Thyroid gland (tissue), 4 donors: Measurements from ENCODE around the gene HLF. TPM values are rescaled to one million over a fixed set of nuclear protein-coding genes. Genes with fewer than 3 reads are reported as not detected.

Experiments used
- DNase-seq, 2 donors: peaks; one replicate each; pipeline ENCODE4 v3.0.0-alpha.2; 2019
- H3K27ac ChIP-seq, 3 donors: fragments of 200-600 bp; sonication (generic); 1 replicate in 2 of 3; 2 replicates in 1 of 3; pipeline ENCODE4 v1.5.1; 2016 to 2019; ENCODE audit warnings: mild to moderate bottlenecking in 1 of 3, moderate library complexity in 1 of 3
- H3K27me3 ChIP-seq: fragments of 200-600 bp; sonication (generic); one replicate; pipeline ENCODE4 v1.5.1; 2019
- H3K36me3 ChIP-seq, 2 donors: fragments of 200-600 bp; sonication (generic); one replicate each; pipeline ENCODE4 v1.5.1; 2016 to 2019
- H3K4me1 ChIP-seq, 2 donors: fragments of 200-600 bp; sonication (generic); one replicate each; pipeline ENCODE4 v1.5.1; 2017 to 2019
- H3K4me3 ChIP-seq, 3 donors: fragments of 200-600 bp; sonication (generic); replicated peaks in 1 of 3; 1 replicate in 2 of 3; 2 replicates in 1 of 3; pipeline ENCODE4 v1.5.1; 2016; ENCODE audit warnings: mild to moderate bottlenecking in 1 of 3
- H3K9me3 ChIP-seq: fragments of 200-600 bp; sonication (generic); one replicate; pipeline ENCODE4 v1.5.1; 2017
- POLR2A ChIP-seq, 2 donors: fragments of 450-650 bp; IDR thresholded peaks; one replicate each; pipeline ENCODE4 v1.6.1; 2017; ENCODE audit warnings: antibody characterized with exemption in 2 of 2, mild to moderate bottlenecking in 2 of 2, moderate library complexity in 1 of 2
- WGBS, 2 donors: methylation state at CpG; one replicate each; pipeline ENCODE4 v1.1.5; 2017; 5-methylcytosine and 5-hydroxymethylcytosine counted together
- intact Hi-C: fragments of 100-400 bp; cut with DNase I; formaldehyde crosslinking; loops from one replicate; pipeline ENCODE4 v1.15.1; 2023
- total RNA-seq, 4 donors: library from RNA; depleted of rRNA; stranded (reverse); fragments of >200 nt; gene quantifications; one replicate each; pipeline ENCODE4 v1.2.3, GENCODE V29; 2016
- TF ChIP-seq, protein P1 (sequence below), 6 experiments: fragments of 200-600 bp in 3 of 6; fragments of 450-650 bp in 3 of 6; sonication (generic) in 3 of 6; IDR thresholded peaks; one replicate each; pipeline ENCODE4 v1.5.1; 2016 to 2019; ENCODE audit warnings: antibody characterized with exemption in 6 of 6, mild to moderate bottlenecking in 2 of 6, inconsistent platforms in 1 of 6, moderate library complexity in 1 of 6

Gene HLF
- total RNA-seq, 4 donors from 2014 or later: 39.4 to 54.1 (median 51.7) TPM

DNA sequence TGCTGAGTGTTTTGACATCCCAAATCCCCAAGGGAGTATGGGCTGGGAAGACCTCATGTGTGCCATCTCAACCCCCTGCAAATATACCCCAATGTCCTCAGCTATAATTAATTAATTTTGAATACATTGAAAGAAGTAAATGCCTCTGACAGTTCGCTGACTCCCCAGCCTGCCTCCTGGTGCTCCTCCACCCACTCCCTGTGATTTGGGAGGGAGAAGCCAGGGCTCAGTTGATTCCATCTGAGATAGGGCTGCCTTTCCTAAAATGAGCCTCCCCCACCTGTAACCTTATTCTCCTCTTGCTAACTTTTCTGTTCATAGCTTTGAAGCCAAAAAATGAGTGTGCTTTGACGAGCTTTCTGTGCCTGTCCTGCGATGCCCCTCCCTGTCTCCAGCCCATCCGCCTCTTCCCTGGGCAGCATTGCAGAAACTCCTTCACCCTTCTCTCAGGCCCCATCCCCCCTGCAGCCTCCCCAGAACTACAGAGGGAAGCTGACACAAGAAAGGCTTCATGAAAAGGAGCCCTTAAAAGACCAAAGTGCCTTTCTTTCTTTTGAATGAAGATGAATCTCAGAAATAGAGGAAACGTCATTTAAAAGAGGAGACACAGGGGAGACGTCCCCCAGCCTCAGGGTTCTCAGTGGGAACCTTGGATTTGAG is 70.3 kb downstream of the HLF start:
- DNase-seq: peak; percentile 57 to 59
- Histone ChIP-seq H3K4me3 (no peak overlapping the region), H3K36me3 (no peaks in the 10 kb centered on the region), H3K4me1 (peaks cover 0 to 17% of the 10 kb centered on the region in 2 donors), H3K27ac (no peak overlapping the region), H3K9me3 (no peaks in the 10 kb centered on the region), H3K27me3 (no peaks in the 10 kb centered on the region)
- TF ChIP-seq, protein P1, sequence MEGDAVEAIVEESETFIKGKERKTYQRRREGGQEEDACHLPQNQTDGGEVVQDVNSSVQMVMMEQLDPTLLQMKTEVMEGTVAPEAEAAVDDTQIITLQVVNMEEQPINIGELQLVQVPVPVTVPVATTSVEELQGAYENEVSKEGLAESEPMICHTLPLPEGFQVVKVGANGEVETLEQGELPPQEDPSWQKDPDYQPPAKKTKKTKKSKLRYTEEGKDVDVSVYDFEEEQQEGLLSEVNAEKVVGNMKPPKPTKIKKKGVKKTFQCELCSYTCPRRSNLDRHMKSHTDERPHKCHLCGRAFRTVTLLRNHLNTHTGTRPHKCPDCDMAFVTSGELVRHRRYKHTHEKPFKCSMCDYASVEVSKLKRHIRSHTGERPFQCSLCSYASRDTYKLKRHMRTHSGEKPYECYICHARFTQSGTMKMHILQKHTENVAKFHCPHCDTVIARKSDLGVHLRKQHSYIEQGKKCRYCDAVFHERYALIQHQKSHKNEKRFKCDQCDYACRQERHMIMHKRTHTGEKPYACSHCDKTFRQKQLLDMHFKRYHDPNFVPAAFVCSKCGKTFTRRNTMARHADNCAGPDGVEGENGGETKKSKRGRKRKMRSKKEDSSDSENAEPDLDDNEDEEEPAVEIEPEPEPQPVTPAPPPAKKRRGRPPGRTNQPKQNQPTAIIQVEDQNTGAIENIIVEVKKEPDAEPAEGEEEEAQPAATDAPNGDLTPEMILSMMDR (IDR thresholded peaks at IDR 0.05): no peak
- TF ChIP-seq POLR2A (IDR thresholded peaks at IDR 0.05): no peak
- intact Hi-C loops: no loop called here
- 52 to 54% methylated on average over 6 of the region's 6 CpGs for WGBS, 2 donors

DNA sequence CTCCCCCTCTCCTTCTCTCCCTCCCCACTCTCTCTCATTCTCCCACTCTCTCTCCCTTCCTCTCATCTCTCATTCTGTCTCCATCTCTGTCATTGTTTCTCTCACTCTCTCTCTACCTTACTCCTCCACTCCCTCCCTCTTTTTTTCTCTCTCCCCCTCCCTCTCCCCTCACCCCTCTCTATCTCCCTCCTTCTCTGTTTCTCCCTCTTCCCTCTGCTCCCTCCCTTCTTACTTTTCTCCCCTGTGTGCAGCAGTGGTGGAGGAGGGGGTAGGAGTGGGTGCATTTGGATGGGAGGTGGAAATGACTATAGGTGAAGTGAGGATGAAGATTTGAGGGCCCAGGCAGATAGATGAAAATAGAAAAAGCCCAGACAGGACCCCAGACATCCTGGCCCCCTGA is 70.9 kb downstream of the HLF start:
- Histone ChIP-seq H3K36me3 (no peaks in the 10 kb centered on the region), H3K27me3 (no peaks in the 10 kb centered on the region), H3K4me3 (no peak overlapping the region), H3K9me3 (no peaks in the 10 kb centered on the region), H3K4me1 (peaks cover 0 to 17% of the 10 kb centered on the region in 2 donors), H3K27ac (no peak overlapping the region)
- intact Hi-C loops: no loop called here
- no peak for TF ChIP-seq POLR2A (IDR thresholded peaks at IDR 0.05)
- TF ChIP-seq, protein P1 (IDR thresholded peaks at IDR 0.05): no peak
- no peak for DNase-seq

- 95 to 96% methylated on average over 2 of the region's 2 CpGs for WGBS, 2 donors
- H3K4me3 ChIP-seq: no peak overlapping the region
- H3K27me3 ChIP-seq: no peaks in the 10 kb centered on the region
- peaks cover 0 to 17% of the 10 kb centered on the region in 2 donors for H3K4me1 ChIP-seq
- no peak overlapping the region for H3K27ac ChIP-seq
- no peaks in the 10 kb centered on the region for H3K36me3 ChIP-seq
- TF ChIP-seq, protein P1 (IDR thresholded peaks at IDR 0.05): no peak
- no peak for TF ChIP-seq POLR2A (IDR thresholded peaks at IDR 0.05)
- H3K9me3 ChIP-seq: no peaks in the 10 kb centered on the region
- no peak for DNase-seq
- intact Hi-C loops: no loop called here
These were observed 71.7 kb downstream of the HLF start for GRCh38 chr17:55336426-55336825.

GRCh38 chr17:55340176-55340575 is 75.4 kb downstream of the HLF start:
- Histone ChIP-seq H3K4me1 (peaks cover 0 to 4% of the 10 kb centered on the region in 2 donors), H3K27ac (no peak overlapping the region), H3K36me3 (no peaks in the 10 kb centered on the region), H3K4me3 (no peak overlapping the region), H3K27me3 (no peaks in the 10 kb centered on the region), H3K9me3 (no peaks in the 10 kb centered on the region)
- intact Hi-C loops: loop anchor here (5.0 kb wide), 1 partner anchor 38 kb away; no protein-coding TSS in a partner anchor
- TF ChIP-seq, protein P1 (IDR thresholded peaks at IDR 0.05): no peak
- TF ChIP-seq POLR2A (IDR thresholded peaks at IDR 0.05): no peak
- 66 to 68% methylated on average over 3 of the region's 3 CpGs for WGBS, 2 donors
- no peak for DNase-seq

DNA sequence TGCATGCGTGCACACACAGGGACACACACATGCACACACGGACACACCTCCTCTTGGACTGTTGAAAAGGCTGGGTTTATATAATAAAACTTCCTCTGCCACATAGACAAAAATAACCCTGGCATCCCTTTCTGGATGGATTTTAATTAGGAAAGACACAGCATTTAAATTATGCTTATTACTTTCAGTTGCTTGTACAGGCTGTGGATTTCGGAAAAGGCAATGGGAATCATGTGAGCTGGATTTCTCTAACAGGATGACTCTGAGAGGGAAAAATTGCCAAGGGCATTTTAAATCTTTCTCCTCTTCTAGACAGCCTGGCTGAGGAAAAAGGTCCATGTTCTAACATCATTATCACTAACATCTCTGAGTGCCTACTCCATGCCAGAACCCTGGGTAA is 75.9 kb downstream of the HLF start:
- WGBS, 2 donors: 88 to 94% methylated on average over 3 of the region's 3 CpGs
- Histone ChIP-seq H3K36me3 (no peaks in the 10 kb centered on the region), H3K4me3 (no peak overlapping the region), H3K27me3 (no peaks in the 10 kb centered on the region), H3K9me3 (no peaks in the 10 kb centered on the region), H3K27ac (no peak overlapping the region), H3K4me1 (no peaks in the 10 kb centered on the region)
- intact Hi-C loops: loop anchor here (5.0 kb wide), 1 partner anchor 38 kb away; no protein-coding TSS in a partner anchor
- no peak for DNase-seq
- TF ChIP-seq, protein P1 (IDR thresholded peaks at IDR 0.05): no peak
- TF ChIP-seq POLR2A (IDR thresholded peaks at IDR 0.05): no peak
